WTC11 (cell line): ENCODE measurements around the gene TMEM120B.

Source experiments
- ARID4B ChIP-seq: sonication (generic); formaldehyde crosslinking; IDR thresholded peaks from 2 replicates; pipeline ENCODE4 v1.8.0; 2023; ENCODE audit warnings: missing genetic modification reagents, mild to moderate bottlenecking, borderline replicate concordance
- ATF2 ChIP-seq: sonication (generic); formaldehyde crosslinking; IDR thresholded peaks from 2 replicates; pipeline ENCODE4 v1.8.1; 2022; ENCODE audit warnings: low read depth, missing genetic modification reagents, borderline replicate concordance
- CTCF ChIP-seq: fragments of 200-600 bp; IDR thresholded peaks from 2 replicates; pipeline ENCODE4 v1.8.0; 2022; ENCODE audit warnings: antibody characterized with exemption
- ELF4 ChIP-seq: sonication (generic); formaldehyde crosslinking; IDR thresholded peaks from 2 replicates; pipeline ENCODE4 v1.8.1; 2022; ENCODE audit warnings: low read depth, mild to moderate bottlenecking, moderate library complexity, missing genetic modification reagents
- ESRRA ChIP-seq: sonication (generic); formaldehyde crosslinking; IDR thresholded peaks from 2 replicates; pipeline ENCODE4 v1.8.1; 2022; ENCODE audit warnings: mild to moderate bottlenecking, missing genetic modification reagents, borderline replicate concordance
- FOXJ3 ChIP-seq: sonication (generic); formaldehyde crosslinking; IDR thresholded peaks from 2 replicates; pipeline ENCODE4 v1.9.0; 2021; ENCODE audit warnings: missing genetic modification reagents, mild to moderate bottlenecking, borderline replicate concordance
- HMGXB4 ChIP-seq: sonication (generic); formaldehyde crosslinking; IDR thresholded peaks from 2 replicates; pipeline ENCODE4 v1.8.1; 2023; ENCODE audit warnings: mild to moderate bottlenecking, moderate library complexity, missing genetic modification reagents
- IRF1 ChIP-seq: sonication (generic); formaldehyde crosslinking; IDR thresholded peaks from 2 replicates; pipeline ENCODE4 v1.8.0; 2023; ENCODE audit warnings: missing genetic modification reagents
- IRF2 ChIP-seq: sonication (generic); formaldehyde crosslinking; IDR thresholded peaks from 2 replicates; pipeline ENCODE4 v1.8.0; 2022; ENCODE audit warnings: low read depth, missing genetic modification reagents, borderline replicate concordance
- PREB ChIP-seq: sonication (generic); formaldehyde crosslinking; IDR thresholded peaks from 2 replicates; pipeline ENCODE4 v1.8.1; 2022; ENCODE audit warnings: mild to moderate bottlenecking, missing genetic modification reagents, moderate library complexity, borderline replicate concordance
- SP1 ChIP-seq: sonication (generic); formaldehyde crosslinking; conservative IDR thresholded peaks from 2 replicates; pipeline ENCODE4 v1.8.1; 2022; ENCODE audit warnings: missing genetic modification reagents
- TEAD4 ChIP-seq: sonication (generic); formaldehyde crosslinking; IDR thresholded peaks from 2 replicates; pipeline ENCODE4 v1.8.0; 2022; ENCODE audit warnings: mild to moderate bottlenecking, missing genetic modification reagents
- ZNF281 ChIP-seq: sonication (generic); formaldehyde crosslinking; IDR thresholded peaks from 2 replicates; pipeline ENCODE4 v1.8.0; 2023; ENCODE audit warnings: mild to moderate bottlenecking, missing genetic modification reagents

- TF ChIP-seq IRF2 (CRISPR knock-in tag) (no peak), CTCF (no peak), ELF4 (CRISPR knock-in tag) (no peak), SP1 (CRISPR knock-in tag) (no peak), FOXJ3 (CRISPR knock-in tag) (no peak), ZNF281 (no peak), ESRRA (CRISPR knock-in tag) (no peak), HMGXB4 (CRISPR knock-in tag) (no peak), ATF2 (no peak), IRF1 (no peak), ARID4B (CRISPR knock-in tag) (no peak), TEAD4 (CRISPR knock-in tag) (no peak), PREB (CRISPR knock-in tag) (no peak)
Observed at GRCh38 chr12:121676190-121676589, 36.4 kb upstream of the TMEM120B start.
